MCF 10A (cell line): Measurements from ENCODE around the gene DDX25. TPM values are rescaled to one million over a fixed set of nuclear protein-coding genes. Genes with fewer than 3 reads are reported as not detected.
A peak's percentile ranks its signal among the peaks of the same experiment; 100 is the strongest.

ENCODE experiments used
- BruUV-seq: library from RNA; stranded (reverse); fragments of 400-500 nt; replicated peaks from 2 replicates; lab custom pipeline; 2021; lab: Mats Ljungman, UMichigan
- CTCF ChIA-PET: fragments of 300-600 bp; sonication (Branson Sonifier 250); formaldehyde crosslinking; extraction: SDS; loops from one replicate; lab custom pipeline; 2021; ENCODE audit warnings: antibody characterized with exemption, inconsistent platforms; lab: Yijun Ruan, JAX
- POLR2A ChIA-PET: fragments of 300-600, 350-650 bp; sonication (Branson Sonifier 250); formaldehyde crosslinking; extraction: SDS; loops from one replicate; lab custom pipeline; 2020; ENCODE audit warnings: antibody characterized with exemption, inconsistent platforms; lab: Yijun Ruan, JAX
- DNase-seq: peaks from one replicate; pipeline ENCODE4 v3.0.0-alpha.2; 2018; ENCODE audit not compliant: unreplicated experiment
- H3K27ac Mint-ChIP-seq: one replicate; pipeline ENCODE4 v1.8.0; 2022; ENCODE audit warnings: mild to moderate bottlenecking, low read depth, mixed read lengths; ENCODE audit not compliant: unreplicated experiment
- H3K27me3 Mint-ChIP-seq: one replicate; pipeline ENCODE4 v1.8.0; 2022; ENCODE audit warnings: mixed read lengths; ENCODE audit not compliant: insufficient read depth, unreplicated experiment
- H3K36me3 Mint-ChIP-seq: one replicate; pipeline ENCODE4 v1.8.0; 2022; ENCODE audit warnings: mild to moderate bottlenecking, moderate library complexity, mixed read lengths; ENCODE audit not compliant: insufficient read depth, unreplicated experiment
- H3K4me1 Mint-ChIP-seq: one replicate; pipeline ENCODE4 v1.8.0; 2022; ENCODE audit warnings: mixed read lengths; ENCODE audit not compliant: insufficient read depth, unreplicated experiment
- H3K4me3 Mint-ChIP-seq: one replicate; pipeline ENCODE4 v1.8.0; 2022; ENCODE audit warnings: mild to moderate bottlenecking, moderate library complexity, mixed read lengths; ENCODE audit not compliant: unreplicated experiment
- H3K9me3 Mint-ChIP-seq: one replicate; pipeline ENCODE4 v1.8.0; 2022; ENCODE audit warnings: mixed read lengths; ENCODE audit not compliant: unreplicated experiment
- CTCF ChIP-seq: fragments of 200-600 bp; IDR thresholded peaks from one replicate; pipeline ENCODE4 v1.8.0; 2022; ENCODE audit warnings: antibody characterized with exemption, mild to moderate bottlenecking; ENCODE audit not compliant: unreplicated experiment
- intact Hi-C: fragments of 100-400 bp; cut with micrococcal nuclease; formaldehyde crosslinking; loops from 2 replicates; pipeline ENCODE4 v1.14.1; 2022
- total RNA-seq: library from RNA; stranded (reverse); gene quantifications from 2 replicates; pipeline ENCODE4 v1.2.3, GENCODE V29; 2022

The DDX25 gene
- total RNA-seq, 1 experiment from 2014 or later: not detected

DNA sequence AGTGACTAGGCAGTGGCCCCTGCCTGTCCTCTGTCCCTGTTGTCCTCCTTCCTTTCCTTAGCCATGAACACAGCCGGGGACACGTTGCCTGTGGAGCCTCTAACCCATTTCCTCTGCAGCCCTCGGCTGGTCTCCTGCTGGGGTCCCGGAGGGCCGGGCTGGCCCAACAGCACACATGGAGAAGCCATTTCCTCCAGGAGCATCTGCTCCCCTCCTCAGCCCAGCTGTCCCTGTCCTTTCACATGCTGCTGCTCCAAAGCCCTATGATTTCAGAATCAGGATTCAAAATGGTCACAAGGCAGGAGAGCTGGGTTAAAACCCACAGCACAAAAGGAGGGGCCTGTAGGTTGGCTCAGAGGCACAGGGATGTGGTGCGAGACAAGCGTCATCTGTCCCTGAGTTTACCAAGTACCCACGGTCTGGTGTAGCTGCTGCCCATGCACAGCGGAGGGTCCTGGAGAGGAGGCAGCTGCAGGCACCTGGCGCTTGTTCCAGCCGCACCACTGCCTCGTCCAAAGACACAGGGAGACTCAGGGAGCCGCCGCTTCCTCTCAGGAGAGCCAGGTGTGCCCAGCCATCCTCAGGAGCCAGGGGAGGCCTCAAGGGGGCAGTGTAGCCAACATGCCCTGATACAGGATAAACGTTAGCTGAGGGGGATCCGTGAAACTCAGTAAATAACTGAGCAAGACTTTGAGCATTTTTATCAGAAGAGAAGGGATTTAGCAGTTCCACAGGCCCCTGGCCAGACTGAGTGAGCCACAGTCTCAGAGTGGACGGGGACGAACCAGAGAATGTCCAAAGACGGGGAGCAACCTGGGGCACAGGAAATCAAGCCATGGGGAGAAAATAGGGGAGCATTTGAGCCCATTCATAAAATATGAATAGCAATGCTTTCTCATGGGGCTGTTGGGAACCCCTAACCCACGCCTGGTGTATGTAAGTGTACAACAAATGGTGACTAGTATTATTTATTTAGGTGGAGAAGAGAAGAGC, 37.6 kb downstream of the DDX25 start:
- Mint-ChIP-seq H3K27ac (peak overlapping the region; percentile 32), H3K9me3 (no peaks in the 10 kb centered on the region), H3K36me3 (no peaks in the 10 kb centered on the region), H3K27me3 (no peaks in the 10 kb centered on the region), H3K4me1 (peaks cover 9% of the 10 kb centered on the region), H3K4me3 (no peak overlapping the region)
- DNase-seq: peak; percentile 61
- intact Hi-C loops: loop anchor here (1.0 kb wide), 2 partner anchors 119 to 252 kb away; no protein-coding TSS in a partner anchor
- peak; percentile 70 for TF ChIP-seq CTCF
- POLR2A ChIA-PET: interaction anchor here (1.3 to 2.7 kb wide), 2 partner anchors 120 to 172 kb away, joined by 6 to 14 read pairs; partner anchors contain the start of gene CDON
- CTCF ChIA-PET: interaction anchor here (0.6 to 7.4 kb wide), 51 partner anchors 9 to 764 kb away, joined by 3 to 137 read pairs (median 5); partner anchors contain the start of genes CDON and DDX25
- BruUV-seq: no TSS peak

DNA sequence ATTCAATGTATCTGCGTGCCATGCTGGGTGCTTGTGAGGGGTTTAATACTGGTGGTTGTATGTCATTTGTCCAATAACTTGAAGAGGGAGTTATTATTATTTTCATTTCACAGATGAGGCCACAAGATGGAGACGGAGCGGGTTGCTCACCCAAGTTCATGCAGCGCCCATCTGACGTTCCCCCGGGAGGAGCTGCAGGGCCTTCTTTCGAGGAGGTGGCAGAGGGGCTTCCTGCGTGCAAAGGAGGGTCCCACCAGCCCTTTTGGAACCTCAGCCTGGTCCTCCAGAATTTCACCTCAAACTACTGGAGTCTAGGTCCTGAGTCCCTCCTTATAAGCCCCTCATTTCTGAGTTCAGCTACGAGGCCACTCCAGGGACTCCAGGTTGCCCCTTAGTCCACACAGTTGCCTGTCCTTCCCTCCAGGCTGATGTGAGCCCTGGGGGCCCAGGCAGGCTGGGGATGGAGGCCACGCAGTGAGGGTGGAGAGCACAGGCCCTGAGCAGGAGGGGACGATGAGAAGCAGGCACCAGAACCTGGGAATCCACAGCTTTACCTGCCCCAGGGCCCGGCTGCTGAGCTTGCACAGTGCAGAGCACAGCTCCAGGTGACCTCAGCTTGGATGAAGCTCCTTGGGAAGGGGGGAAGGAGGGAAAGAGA, 38.6 kb downstream of the DDX25 start:
- Mint-ChIP-seq H3K36me3 (no peaks in the 10 kb centered on the region), H3K4me3 (no peak overlapping the region), H3K27ac (no peak overlapping the region), H3K4me1 (peaks cover 9% of the 10 kb centered on the region), H3K9me3 (no peaks in the 10 kb centered on the region), H3K27me3 (no peaks in the 10 kb centered on the region)
- ChIA-PET POLR2A (interaction anchor here (0.6 to 2.7 kb wide), 4 partner anchors 68 to 287 kb away, joined by 3 to 14 read pairs (median 3); partner anchors contain the start of gene CDON), CTCF (interaction anchor here (0.7 to 7.4 kb wide), 35 partner anchors 8 to 357 kb away, joined by 3 to 137 read pairs (median 6); partner anchors contain the start of genes CDON and RPUSD4)
- intact Hi-C loops: loop anchor here (1.0 kb wide), 2 partner anchors 118 to 251 kb away; no protein-coding TSS in a partner anchor
- DNase-seq: no peak
- no peak for TF ChIP-seq CTCF
- BruUV-seq: no TSS peak

GRCh38 chr11:125943661-125944349, 39.5 kb downstream of the DDX25 start:
- intact Hi-C loops: no loop called here
- no peak overlapping the region for H3K4me3 Mint-ChIP-seq
- H3K4me1 Mint-ChIP-seq: peaks cover 9% of the 10 kb centered on the region
- ChIA-PET CTCF (interaction anchor here (0.6 to 7.4 kb wide), 21 partner anchors 12 to 546 kb away, joined by 3 to 137 read pairs (median 5); partner anchors contain the start of genes CDON and RPUSD4), POLR2A (interaction anchor here (0.6 to 2.7 kb wide), 4 partner anchors 67 to 136 kb away, joined by 3 to 14 read pairs (median 3); partner anchors contain the start of gene CDON)
- no peak overlapping the region for H3K27ac Mint-ChIP-seq
- no peaks in the 10 kb centered on the region for H3K9me3 Mint-ChIP-seq
- no peaks in the 10 kb centered on the region for H3K36me3 Mint-ChIP-seq
- no peak for TF ChIP-seq CTCF
- DNase-seq: no peak
- BruUV-seq: no TSS peak
- H3K27me3 Mint-ChIP-seq: no peaks in the 10 kb centered on the region
